Activated T-cell treated with anti-CD3 and anti-CD28 coated beads, Interleukin-2, amount 50 U/mL, for 4 hours (primary cell): ENCODE results near the gene GATA1. TPM values are rescaled to one million over a fixed set of nuclear protein-coding genes. Genes with fewer than 3 reads are reported as not detected.

ENCODE experiments used
- ATAC-seq, 2 donors: fragments of 200-7000 bp; cut with Tn5 transposase; one replicate each; pipeline ENCODE4 v1.10.0; 2021
- DNase-seq: peaks from one replicate; pipeline ENCODE4 v3.0.0-alpha.2; 2020
- H3K27me3 Mint-ChIP-seq: one replicate; pipeline ENCODE4 v1.8.0; 2021; ENCODE audit warnings: low read depth, mixed read lengths
- H3K36me3 Mint-ChIP-seq: one replicate; pipeline ENCODE4 v1.8.0; 2022; ENCODE audit warnings: mixed read lengths; ENCODE audit not compliant: insufficient read depth
- H3K4me1 Mint-ChIP-seq: one replicate; pipeline ENCODE4 v1.8.0; 2021; ENCODE audit warnings: low read depth, mixed read lengths
- H3K4me3 Mint-ChIP-seq: one replicate; pipeline ENCODE4 v1.8.0; 2021; ENCODE audit warnings: mild to moderate bottlenecking, moderate library complexity, mixed read lengths
- H3K9me3 Mint-ChIP-seq: one replicate; pipeline ENCODE4 v1.8.0; 2021; ENCODE audit warnings: mixed read lengths
- total RNA-seq, 3 donors: library from RNA; stranded (reverse); gene quantifications; one replicate each; pipeline ENCODE4 v1.2.1, GENCODE V29; 2021

GATA1 gene
- total RNA-seq, result under 1 TPM; 0.27 to 0.40 (median 0.33) TPM

- no peak for ATAC-seq
- Mint-ChIP-seq H3K36me3 (no peaks in the 10 kb centered on the region), H3K9me3 (no peaks in the 10 kb centered on the region), H3K4me1 (peaks cover 10% of the 10 kb centered on the region), H3K27me3 (peaks cover 3% of the 10 kb centered on the region), H3K4me3 (no peak within 1 kb of the TSS)
- no peak for DNase-seq
These were observed at the start of gene GATA1 for GRCh38 chrX:48786341-48786800. GATA1 (plus strand) TSS chrX:48786590; CDS start chrX:48791110, 4,520 bp downstream.

- ATAC-seq (no peak), DNase-seq (no peak)
- peak overlapping the region; percentile 93 for H3K4me3 Mint-ChIP-seq
- H3K36me3 Mint-ChIP-seq, result no peaks in the 10 kb centered on the region
- H3K9me3 Mint-ChIP-seq, result no peaks in the 10 kb centered on the region
- H3K4me1 Mint-ChIP-seq, result peaks cover 15% of the 10 kb centered on the region
- H3K27me3 Mint-ChIP-seq, result no peaks in the 10 kb centered on the region
These were observed 49.5 kb upstream of the GATA1 start for GRCh38 chrX:48736878-48737212.

- peak; percentile 80 for DNase-seq
These were observed 49.0 kb upstream of the GATA1 start for GRCh38 chrX:48737213-48737938.

GRCh38 chrX:48737940-48738339, 48.5 kb upstream of the GATA1 start:
- H3K4me3 Mint-ChIP-seq, result peak overlapping the region; percentile 93
- H3K27me3 Mint-ChIP-seq, result no peaks in the 10 kb centered on the region
- ATAC-seq, result no peak
- no peaks in the 10 kb centered on the region for H3K9me3 Mint-ChIP-seq
- peaks cover 15% of the 10 kb centered on the region for H3K4me1 Mint-ChIP-seq
- no peak for DNase-seq
- no peaks in the 10 kb centered on the region for H3K36me3 Mint-ChIP-seq

More at GRCh38 chrX:48737213-48737938, 49.0 kb upstream of the GATA1 start:
- ATAC-seq, result peak; percentile 96 to 99
- H3K4me1 Mint-ChIP-seq, result peaks cover 15% of the 10 kb centered on the region
- no peaks in the 10 kb centered on the region for H3K9me3 Mint-ChIP-seq
- H3K27me3 Mint-ChIP-seq, result no peaks in the 10 kb centered on the region
- H3K36me3 Mint-ChIP-seq, result no peaks in the 10 kb centered on the region
- H3K4me3 Mint-ChIP-seq, result peak overlapping the region; percentile 93

GRCh38 chrX:48741834-48742233, 44.6 kb upstream of the GATA1 start:
- H3K27me3 Mint-ChIP-seq, result no peaks in the 10 kb centered on the region
- DNase-seq (no peak), ATAC-seq (no peak)
- H3K4me1 Mint-ChIP-seq, result peaks cover 8% of the 10 kb centered on the region
- H3K9me3 Mint-ChIP-seq, result no peaks in the 10 kb centered on the region
- H3K4me3 Mint-ChIP-seq, result no peak overlapping the region
- no peaks in the 10 kb centered on the region for H3K36me3 Mint-ChIP-seq

- DNase-seq (no peak), ATAC-seq (no peak)
- Mint-ChIP-seq H3K36me3 (no peaks in the 10 kb centered on the region), H3K9me3 (no peaks in the 10 kb centered on the region), H3K4me3 (no peak overlapping the region), H3K27me3 (no peaks in the 10 kb centered on the region), H3K4me1 (no peaks in the 10 kb centered on the region)
These were observed 41.2 kb upstream of the GATA1 start for GRCh38 chrX:48745222-48745621.

- DNase-seq (no peak), ATAC-seq (no peak)
- Mint-ChIP-seq H3K36me3 (no peaks in the 10 kb centered on the region), H3K27me3 (no peaks in the 10 kb centered on the region), H3K9me3 (no peaks in the 10 kb centered on the region), H3K4me1 (peaks cover 3% of the 10 kb centered on the region), H3K4me3 (no peak overlapping the region)
These were observed 38.9 kb upstream of the GATA1 start for GRCh38 chrX:48747415-48748016.

GRCh38 chrX:48749182-48749581, 37.2 kb upstream of the GATA1 start:
- H3K36me3 Mint-ChIP-seq, result no peaks in the 10 kb centered on the region
- H3K4me3 Mint-ChIP-seq, result no peak overlapping the region
- no peak for ATAC-seq

GRCh38 chrX:48751343-48751742, 35.0 kb upstream of the GATA1 start:
- Mint-ChIP-seq H3K27me3 (no peaks in the 10 kb centered on the region), H3K36me3 (no peaks in the 10 kb centered on the region), H3K4me3 (no peak overlapping the region), H3K4me1 (peaks cover 3% of the 10 kb centered on the region), H3K9me3 (no peaks in the 10 kb centered on the region)
- ATAC-seq (peak; percentile 69 to 88), DNase-seq (no peak)

More at GRCh38 chrX:48749182-48749581, 37.2 kb upstream of the GATA1 start:
- Mint-ChIP-seq H3K9me3 (no peaks in the 10 kb centered on the region), H3K4me1 (peaks cover 3% of the 10 kb centered on the region), H3K27me3 (no peaks in the 10 kb centered on the region)
- no peak for DNase-seq

- Mint-ChIP-seq H3K27me3 (no peaks in the 10 kb centered on the region), H3K4me1 (peaks cover 3% of the 10 kb centered on the region), H3K9me3 (no peaks in the 10 kb centered on the region), H3K4me3 (no peak overlapping the region), H3K36me3 (no peaks in the 10 kb centered on the region)
- DNase-seq (no peak), ATAC-seq (no peak)
These were observed 33.9 kb upstream of the GATA1 start for GRCh38 chrX:48752498-48752897.

- no peak for DNase-seq
- H3K36me3 Mint-ChIP-seq, result no peaks in the 10 kb centered on the region
- H3K9me3 Mint-ChIP-seq, result no peaks in the 10 kb centered on the region
- H3K4me1 Mint-ChIP-seq, result peaks cover 3% of the 10 kb centered on the region
- no peaks in the 10 kb centered on the region for H3K27me3 Mint-ChIP-seq
- ATAC-seq, result no peak
- no peak overlapping the region for H3K4me3 Mint-ChIP-seq
These were observed 32.6 kb upstream of the GATA1 start for GRCh38 chrX:48753708-48754228.

GRCh38 chrX:48754238-48754637, 32.2 kb upstream of the GATA1 start:
- ATAC-seq, result no peak
- Mint-ChIP-seq H3K9me3 (no peaks in the 10 kb centered on the region), H3K27me3 (no peaks in the 10 kb centered on the region), H3K4me3 (no peak overlapping the region), H3K4me1 (peaks cover 3% of the 10 kb centered on the region), H3K36me3 (no peaks in the 10 kb centered on the region)
- DNase-seq, result no peak

GRCh38 chrX:48761674-48762471, 24.5 kb upstream of the GATA1 start, which contains the start of gene GLOD5:
GLOD5 (plus strand) TSS chrX:48761747; CDS start chrX:48761791, 44 bp downstream.
- ATAC-seq (no peak), DNase-seq (no peak)
- no peaks in the 10 kb centered on the region for H3K36me3 Mint-ChIP-seq
- no peaks in the 10 kb centered on the region for H3K27me3 Mint-ChIP-seq
- peaks cover 3% of the 10 kb centered on the region for H3K4me1 Mint-ChIP-seq
- H3K4me3 Mint-ChIP-seq, result no peak within 1 kb of the TSS
- H3K9me3 Mint-ChIP-seq, result no peaks in the 10 kb centered on the region

GRCh38 chrX:48769230-48769629, 17.2 kb upstream of the GATA1 start:
- Mint-ChIP-seq H3K27me3 (no peaks in the 10 kb centered on the region), H3K4me1 (no peaks in the 10 kb centered on the region), H3K4me3 (no peak overlapping the region), H3K36me3 (no peaks in the 10 kb centered on the region), H3K9me3 (no peaks in the 10 kb centered on the region)
- DNase-seq (no peak), ATAC-seq (no peak)
